ENCODE results near the gene MRGPRG.

The MRGPRG gene

DNA sequence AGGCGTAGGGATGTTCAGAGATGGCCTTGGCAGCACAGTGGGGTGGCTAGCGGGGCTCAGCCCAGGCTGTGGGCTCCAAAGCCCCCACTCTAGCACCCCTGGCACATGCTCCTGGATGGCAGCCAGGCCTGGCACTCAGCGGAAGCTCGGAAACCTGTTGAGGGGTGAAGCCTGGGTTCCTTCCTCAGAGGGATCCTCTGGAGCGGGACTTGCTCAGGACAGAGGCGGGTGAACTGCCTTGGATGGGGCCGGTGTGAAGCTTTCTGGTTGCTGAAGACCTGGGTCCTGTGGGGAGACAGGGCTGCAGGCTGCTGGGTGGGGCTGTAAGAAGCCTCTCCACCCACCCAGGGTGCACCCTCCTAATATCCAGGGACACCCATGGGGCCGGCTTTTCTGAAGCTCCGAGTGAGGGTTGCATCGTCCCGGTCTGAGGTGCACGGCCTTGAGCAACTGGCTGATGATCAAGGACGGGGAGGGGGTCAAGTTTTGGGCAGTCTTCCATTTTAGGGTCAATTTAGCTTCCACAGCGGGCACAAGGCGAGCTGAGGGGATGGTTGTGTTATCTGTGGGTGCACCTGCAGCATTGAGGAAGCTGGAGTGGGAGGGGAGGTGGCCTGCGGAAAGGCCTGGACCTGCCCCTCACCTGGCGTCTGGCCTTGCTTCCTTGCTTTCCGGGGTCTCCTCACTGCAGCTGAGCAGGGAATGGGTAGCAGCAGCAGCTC is 8.4 kb upstream of the MRGPRG start:
- FAIRE-seq: no peak
- no peak for DNase-seq (ENCODE audit: extremely low spot score, insufficient read length, low read depth)

DNA sequence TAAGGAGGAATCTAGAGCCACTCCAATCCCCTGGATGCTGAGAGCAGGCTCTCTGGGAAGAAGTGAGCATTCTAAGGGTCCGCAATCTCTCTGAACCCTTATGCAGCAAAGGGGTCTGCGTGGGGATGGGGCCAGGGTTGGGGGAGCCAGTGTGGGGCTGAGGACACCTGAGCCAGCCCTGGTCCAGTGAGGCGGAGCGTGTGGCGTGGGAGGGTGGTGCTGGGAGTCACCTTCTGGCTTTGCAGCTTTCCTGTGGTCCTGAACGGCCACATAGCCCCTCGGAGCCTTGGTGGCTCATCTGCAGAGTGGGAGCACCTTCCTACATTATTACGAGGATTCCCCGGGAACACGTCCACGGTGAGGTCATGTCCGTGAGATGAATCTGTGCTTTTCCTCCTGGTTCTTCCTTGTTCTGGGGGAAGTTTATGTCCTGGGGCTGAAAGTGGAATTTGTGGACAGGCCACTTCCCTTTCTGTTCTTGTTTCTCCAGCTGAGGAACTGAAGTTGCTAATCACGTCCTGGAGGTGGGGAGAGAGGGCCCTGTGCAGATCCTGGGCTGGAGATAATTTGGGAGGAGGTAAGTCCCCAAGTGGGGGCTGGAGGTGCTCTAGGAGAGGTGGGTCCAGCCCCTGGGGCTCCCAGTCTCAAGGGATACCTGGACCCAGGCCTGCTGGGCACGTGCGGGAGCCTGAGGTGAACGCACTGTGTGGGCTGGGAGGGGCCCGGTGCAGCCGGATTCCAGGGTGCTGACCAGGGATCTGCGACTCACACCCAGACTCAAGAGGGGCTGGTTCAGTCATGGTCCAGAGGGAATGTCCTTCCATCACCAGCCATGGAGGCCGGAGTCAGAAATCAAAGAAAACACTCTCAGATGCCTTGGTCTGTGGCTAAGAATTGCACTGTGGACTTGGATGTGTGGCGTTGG is 7.5 kb upstream of the MRGPRG start:
- no peak for DNase-seq (ENCODE audit: extremely low spot score, insufficient read length, low read depth)
- FAIRE-seq: no peak

DNA sequence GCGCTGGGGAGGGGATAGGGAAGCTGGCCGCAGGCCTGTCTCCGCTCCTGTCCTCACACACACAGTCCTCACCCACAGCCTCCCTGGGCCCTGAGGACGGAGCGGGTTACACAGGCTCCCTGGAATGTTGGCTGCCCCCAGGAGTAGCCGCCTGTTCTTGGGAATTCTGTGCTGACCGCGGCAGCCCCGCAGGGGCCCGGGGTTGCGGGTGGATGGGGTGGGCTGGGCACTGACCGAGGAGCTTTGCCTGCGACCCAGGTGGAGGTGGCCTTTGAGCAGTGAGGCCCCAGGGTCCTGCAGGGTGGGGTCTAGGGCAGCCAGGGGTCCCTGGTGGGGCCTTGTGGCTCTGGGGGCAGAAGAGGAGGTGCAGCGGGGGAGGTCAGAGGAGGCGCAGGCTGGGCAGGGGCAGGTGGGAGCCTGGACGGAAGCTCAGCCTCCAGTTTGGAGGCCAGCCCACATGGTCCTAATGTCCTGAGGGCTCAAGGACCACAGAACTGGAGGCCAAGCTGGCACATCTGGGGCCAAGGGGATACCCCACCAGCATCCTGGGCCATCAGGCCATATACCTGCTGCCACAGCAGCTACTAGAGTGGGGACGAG is 6.6 kb upstream of the MRGPRG start:
- DNase-seq (ENCODE audit: extremely low spot score, insufficient read length, low read depth): no peak
- no peak for FAIRE-seq

DNA sequence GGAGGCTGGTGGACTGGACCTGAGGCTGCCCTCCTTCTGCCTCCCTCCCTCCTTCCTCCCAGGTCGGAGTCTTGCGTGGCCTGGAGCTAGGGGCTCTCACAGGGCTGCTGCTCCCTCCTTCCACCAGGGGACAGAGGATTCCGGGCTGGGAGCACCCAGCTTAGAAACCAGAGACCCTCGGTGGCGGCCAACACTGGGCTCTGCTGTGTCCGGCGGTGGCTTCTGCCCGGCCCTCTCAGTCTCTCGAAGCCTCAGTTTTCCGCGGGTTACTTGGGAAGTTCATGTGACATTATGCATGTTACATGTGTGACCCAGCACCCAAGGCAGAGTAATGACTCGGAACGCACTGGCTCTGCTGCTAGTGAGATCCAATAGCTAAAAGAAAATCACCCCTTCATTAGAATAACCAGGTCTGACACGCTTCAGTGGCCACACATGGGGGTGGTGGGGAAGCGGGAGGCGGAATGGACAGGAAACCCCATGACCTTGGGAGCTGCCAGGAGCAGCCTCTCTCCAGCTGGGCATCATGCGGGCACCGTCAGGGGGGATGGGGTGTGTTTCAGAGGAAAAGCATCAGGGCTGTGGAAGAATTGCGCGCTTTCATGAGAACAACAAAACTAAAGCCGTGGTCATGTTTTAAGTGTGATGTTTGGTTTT is 5.9 kb upstream of the MRGPRG start:
- no peak for FAIRE-seq
- no peak for DNase-seq (ENCODE audit: extremely low spot score, insufficient read length, low read depth)

DNA sequence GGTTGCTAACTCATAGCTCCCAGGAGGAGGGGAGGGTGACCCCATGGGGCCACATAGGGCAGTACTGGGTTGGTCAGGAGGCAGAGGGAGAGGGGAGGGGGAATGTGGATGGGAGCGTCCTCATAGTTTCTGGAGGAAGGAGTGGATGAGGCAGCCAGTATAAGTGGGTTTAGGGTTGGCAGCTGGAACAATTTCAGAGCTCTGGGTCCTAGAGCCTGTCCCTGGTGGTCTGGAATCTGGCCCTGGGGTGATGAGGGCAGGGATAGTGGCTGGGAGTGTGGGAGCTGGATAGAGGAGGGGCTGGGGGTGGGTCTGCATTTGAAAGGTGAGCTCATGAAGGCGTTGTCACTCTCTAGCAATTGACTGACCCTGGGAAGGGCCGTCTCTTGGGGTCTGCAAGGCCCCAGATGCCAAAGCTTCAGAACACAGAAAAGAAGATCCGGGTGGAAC is 5.3 kb upstream of the MRGPRG start:
- DNase-seq (ENCODE audit: extremely low spot score, insufficient read length, low read depth): no peak
- FAIRE-seq: no peak

DNA sequence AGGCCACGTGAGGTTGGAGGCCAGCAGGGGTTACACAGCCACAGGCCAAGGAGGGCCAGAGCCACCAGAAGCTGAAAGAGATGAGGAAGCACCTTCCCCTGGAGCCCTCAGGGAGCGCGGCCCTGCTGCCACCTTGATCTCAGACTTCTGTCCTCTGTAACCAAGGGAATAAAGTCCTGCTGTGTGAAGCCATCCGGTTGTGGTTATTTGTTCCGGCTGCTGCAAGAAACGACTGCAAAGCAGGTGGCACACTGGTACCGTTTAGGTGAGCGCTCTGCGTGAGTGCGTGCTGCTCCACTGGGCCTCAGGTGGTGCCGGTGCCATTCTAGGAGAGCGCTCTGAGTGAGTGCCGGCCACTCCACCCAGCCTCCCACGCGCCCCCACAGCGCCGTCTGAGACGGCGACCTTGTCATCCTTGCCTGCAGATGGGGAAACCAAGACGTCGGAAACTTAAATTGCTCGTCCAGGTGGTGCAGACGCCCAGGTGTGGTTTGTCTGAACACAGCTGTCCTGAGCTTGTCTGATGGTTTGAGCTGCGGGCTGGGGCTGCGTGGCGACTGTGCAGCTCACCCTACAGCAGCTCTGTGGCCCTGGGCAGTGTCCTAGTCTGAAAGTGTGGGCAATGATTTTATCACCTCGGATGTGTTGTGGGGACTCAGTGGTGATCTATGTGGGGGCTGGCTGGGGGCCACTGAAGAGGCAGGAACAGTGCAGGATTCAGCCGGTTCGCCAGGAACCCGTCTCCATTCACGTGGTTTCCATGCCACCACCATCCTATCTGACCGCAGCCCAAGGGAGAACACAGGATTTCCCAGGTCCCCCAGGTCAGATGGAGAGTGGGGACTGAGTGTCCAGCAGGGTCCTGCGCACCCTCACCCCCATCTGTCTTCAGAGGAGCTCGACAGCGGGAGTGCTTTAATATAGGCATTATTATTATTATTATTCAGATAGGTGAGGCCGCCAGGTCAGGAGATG is 4.6 kb upstream of the MRGPRG start:
- DNase-seq (ENCODE audit: extremely low spot score, insufficient read length, low read depth) (no peak), FAIRE-seq (no peak)

DNA sequence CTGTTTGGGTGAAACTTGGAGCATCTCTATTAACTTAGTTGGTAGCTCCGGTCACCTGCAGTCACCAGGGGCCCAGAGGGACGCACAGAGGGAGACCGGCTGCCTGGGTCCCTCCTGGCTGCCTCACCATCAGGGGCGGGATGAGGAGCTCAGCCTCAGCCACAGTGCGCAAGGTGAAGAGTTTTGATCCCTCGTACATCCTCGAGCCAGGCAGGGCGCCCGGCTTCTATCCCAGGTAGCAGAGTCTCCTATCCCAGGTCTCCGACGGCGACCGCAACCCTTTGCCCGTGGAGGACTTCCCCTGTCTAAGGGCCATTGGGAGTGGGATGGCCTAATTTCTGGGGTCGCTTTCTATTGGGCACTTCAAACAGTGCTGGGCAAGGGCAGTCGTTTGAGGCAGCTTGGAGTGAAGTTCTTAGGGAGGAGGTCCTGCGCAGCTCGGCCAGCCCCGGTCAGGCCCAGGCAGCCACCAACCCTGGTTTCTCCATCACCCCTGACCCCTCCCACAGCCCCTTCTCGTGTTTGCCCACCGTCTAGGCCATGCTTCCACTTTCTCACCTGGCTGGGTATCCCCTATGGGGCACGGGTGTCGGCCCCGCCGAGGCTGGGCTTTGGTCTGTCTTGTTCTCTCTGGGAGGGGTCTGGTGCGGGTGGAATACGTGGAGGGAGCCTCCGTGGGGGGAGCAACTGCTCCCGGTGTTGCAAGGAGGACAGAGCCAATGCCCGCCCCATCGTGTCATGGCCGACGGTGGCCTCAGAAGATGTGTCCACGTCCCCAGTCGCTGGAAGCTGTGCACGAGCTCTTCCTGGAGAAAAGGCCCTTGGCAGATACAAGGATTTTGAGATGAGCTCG is 3.6 kb upstream of the MRGPRG start:
- FAIRE-seq (no peak), DNase-seq (ENCODE audit: extremely low spot score, insufficient read length, low read depth) (no peak)

DNA sequence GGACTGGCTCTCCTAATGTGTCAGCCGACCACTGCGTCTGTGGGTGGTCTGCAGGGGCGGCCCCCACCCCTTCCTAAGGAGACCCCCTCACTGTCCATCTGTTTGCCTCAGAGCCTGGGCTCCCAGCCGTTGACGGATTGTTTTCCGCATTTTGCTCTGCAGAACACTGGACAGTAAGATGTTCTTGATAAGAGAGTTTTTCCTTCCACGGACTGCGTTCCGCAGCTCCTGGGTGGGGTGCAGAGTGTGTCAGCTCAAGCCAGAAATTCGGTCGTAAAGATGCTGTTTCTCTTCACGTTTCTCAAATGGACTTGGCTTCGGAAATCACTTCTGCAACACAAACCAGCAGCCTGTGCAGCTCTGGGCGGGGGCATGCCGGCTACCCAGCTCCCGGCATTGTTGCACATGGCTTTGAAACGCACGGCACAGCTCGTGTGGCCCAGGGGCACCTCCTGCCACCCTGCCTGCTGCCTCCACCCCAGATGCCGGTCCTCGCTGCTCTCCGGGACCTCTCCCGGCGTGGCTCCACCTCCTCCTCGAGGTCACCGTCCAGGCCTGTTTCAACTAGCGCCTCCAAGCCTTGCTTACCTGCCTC is 2.9 kb upstream of the MRGPRG start:
- no peak for FAIRE-seq

DNA sequence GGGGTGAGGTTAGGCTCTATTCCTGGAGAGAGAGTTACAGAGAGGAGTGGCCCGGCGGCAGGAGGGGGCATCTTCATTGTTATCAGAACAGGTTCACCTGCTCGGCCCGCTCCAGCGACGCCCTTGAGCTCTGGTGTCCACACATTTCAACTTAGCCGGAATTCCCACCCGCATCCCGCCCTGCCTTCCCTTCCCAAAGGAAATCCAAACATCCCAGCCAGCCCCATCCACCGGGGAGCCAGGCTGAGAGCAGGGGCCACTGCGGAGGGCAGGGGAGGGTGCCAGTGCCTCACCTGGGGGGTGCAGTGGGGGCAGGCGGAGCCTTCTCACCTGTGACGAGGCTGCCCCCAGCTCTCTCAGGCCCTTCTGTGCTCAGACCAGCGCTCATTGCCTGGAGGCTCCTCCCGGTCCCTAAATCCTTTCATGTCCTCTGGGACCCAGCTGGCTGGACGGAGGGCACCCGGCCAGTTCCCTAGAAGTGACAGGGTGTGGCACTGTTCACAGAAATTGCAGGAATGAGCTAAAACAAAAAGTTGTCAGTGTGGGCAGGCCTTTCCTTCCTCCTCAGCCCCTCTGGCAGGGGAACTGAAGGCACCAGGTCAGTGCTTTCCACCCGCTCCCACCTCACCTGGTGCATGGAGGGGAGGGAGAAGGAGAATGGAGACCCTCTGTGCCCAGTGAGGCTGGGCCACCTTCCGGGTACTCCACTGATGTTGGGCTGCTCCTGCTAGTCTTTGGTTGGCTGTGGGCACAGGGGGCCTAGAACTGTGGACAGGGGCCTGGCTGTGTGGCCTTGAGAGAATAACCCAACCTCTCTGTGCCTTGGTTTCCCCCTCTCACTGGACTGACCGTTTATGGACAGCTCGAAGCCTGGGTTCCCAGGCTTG is 2.2 kb upstream of the MRGPRG start:
- FAIRE-seq (no peak), DNase-seq (ENCODE audit: extremely low spot score, insufficient read length, low read depth) (no peak)

More for the DNA sequence above, 2.9 kb upstream of the MRGPRG start:
- DNase-seq (ENCODE audit: extremely low spot score, insufficient read length, low read depth): no peak

DNA sequence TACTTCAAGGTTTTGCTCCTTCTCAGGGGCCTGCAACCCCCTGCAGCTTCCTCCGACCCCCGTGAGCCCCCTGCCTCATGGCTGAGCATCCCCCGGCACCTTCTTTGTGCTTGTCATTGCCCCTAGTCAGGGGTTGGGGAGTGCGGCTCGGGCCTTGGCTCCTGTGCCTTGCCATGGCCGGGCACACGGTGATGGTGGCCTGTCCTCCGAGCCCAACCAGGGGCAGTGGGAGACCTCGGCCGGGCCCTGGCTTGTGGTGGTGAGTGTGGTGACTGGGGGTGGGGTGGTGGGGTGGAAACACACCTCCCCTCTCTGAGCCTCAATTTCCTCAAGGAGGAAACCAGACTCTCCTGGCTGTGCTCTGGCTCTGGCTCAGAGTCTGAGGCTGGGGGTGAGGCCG is 1.5 kb upstream of the MRGPRG start:
- FAIRE-seq (no peak), DNase-seq (ENCODE audit: extremely low spot score, insufficient read length, low read depth) (no peak)

DNA sequence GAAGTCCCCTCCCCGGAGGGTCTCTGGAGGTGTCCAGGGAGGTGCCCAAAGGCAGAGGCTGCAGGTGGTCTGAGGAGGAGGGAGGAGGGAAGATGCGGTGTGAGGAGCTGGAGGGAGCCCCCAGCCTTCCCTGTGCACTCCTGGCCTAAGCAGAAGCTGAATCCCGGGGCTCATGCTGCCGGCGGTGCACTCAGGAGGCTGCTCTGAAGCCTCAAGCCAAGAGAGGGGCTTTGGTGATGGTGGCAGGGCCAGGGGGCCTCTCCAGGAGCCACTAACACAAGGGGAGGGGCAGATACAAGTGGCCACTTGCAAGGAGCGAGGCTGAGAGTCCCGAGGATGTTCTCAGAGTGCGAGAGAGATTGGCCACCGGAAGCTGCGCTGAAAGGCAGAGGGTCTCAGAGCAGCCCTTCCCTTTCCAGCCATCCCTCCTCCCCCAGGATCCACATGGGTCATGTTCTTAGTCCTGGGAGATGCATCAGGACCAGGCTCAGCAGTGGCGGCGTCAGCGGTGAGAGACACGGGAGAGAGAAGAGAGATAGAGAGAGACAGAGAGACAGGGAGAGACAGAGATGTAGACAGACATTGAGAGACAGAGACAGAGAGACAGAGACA is 774 bp upstream of the MRGPRG start:
- DNase-seq (ENCODE audit: extremely low spot score, insufficient read length, low read depth): no peak
- no peak for FAIRE-seq

DNA sequence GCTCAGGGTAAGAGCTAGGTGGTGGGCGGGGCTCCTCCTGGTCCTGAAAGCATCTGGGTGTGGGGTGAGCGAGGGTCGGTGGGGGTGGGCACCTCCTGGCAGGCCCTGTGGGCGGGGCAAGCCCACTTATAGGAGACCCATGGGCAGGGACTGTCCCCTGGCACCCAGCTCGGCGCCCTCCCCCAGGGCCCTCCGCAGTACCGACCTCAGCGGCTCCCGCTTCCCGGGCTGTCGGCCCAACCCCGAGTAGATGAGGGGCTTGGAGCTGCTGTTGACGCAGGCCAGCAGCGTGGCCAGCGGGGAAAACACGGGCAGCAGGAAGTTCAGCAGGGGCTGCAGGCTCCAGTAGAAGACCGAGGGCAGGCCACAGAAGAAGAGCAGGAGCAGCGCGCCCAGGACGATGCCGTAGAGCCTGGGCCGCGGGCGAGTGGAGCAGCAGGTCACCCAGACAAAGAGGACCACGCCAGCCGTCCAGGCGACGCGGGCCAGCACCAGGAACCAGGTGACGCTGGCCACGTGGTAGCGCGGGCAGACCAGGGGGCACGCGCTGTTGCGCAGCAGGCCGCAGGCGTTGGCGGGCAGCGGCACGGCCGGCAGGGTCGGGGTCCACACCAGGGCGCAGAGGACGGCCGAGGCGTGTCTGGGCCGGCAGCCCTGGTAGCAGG is 663 bp downstream of the MRGPRG start:
- DNase-seq (ENCODE audit: extremely low spot score, insufficient read length, low read depth): no peak
- FAIRE-seq: no peak

DNA sequence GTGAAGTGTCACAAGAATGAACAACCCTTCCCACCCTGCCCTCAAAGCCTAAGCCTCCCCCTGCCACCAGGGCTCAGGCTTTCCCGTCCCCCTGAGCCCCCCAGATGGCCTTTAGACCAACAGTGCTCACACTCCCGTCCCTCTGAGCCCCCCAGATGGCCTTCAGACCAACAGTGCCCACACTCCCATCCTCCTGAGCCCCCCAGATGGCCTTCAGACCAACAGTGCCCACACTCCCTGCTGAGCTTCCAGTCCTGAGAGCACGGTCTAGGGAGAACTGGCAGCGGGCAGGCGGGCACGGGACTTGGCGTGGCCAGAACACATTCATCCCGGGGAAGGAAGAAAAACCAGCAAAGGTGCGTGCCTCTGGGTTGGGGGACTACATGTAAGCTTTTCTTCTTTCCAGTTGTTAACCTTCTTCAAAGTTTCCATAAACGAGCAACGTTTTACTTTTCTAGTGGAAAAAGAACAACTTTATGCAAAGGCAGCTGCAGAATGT is 2.5 kb downstream of the MRGPRG start:
- no peak for DNase-seq (ENCODE audit: extremely low spot score, insufficient read length, low read depth)
- no peak for FAIRE-seq

DNA sequence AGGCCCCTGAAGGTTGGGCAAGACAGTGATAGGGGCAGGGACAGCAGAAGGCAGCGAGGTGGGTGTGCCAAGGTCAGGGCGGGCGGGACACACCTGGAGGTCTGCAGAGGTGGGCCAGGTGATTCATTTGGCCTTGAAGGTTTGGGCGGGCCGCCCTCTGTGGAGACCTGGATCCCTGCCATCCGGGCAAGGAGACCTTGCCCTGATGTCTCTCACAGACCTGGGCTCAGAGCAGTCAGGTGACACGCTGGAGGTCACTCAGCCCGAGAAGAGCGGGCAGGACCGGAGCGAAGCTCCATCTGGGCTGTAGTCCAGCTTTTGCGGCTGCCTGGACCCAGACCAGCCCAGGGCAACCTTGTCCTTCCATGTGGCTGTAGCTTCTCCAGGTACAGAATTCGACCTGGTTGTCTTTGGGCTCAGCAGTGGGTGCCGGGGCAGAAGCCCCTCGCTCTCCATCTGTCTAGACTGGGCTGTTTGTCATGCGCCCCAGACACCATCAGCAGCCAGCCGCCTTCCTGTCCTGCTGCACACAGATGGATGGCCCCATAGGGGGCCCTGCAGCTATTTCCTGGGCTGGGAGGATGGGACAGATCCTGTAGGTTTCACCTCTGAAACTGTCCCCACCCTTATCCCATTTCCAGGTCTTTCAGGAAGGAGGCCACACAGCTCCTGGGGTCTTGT is 3.1 kb downstream of the MRGPRG start:
- DNase-seq (ENCODE audit: extremely low spot score, insufficient read length, low read depth) (no peak), FAIRE-seq (no peak)

DNA sequence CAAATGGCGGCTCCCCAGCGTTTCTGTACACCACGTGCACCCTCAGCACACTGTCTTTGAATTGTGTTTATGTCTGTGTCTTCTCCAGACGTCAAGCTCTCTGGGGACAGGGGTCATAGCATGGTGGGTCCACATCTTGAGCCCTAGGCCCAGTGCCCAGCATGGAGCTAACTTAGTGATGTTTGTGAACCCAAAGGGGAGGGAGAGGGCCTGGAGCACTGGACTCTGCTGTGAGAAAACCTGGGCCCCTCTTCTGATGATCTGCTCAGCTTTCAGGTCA is 4.3 kb downstream of the MRGPRG start:
- no peak for FAIRE-seq
- DNase-seq (ENCODE audit: extremely low spot score, insufficient read length, low read depth): no peak

Data from GM18507 (cell line).